NCI-H146 treated with DMSO at 0.1 percent for 48 hours (cell line): ENCODE results near the gene PCK2.

Experiments
- DNase-seq: peaks from one replicate; lab custom pipeline; 2025; ENCODE audit not compliant: unreplicated experiment; lab: John Stamatoyannopoulos, UW

The PCK2 gene

GRCh38 chr14:24150567-24150966, 56.5 kb downstream of the PCK2 start:
- no peak for DNase-seq

DNA sequence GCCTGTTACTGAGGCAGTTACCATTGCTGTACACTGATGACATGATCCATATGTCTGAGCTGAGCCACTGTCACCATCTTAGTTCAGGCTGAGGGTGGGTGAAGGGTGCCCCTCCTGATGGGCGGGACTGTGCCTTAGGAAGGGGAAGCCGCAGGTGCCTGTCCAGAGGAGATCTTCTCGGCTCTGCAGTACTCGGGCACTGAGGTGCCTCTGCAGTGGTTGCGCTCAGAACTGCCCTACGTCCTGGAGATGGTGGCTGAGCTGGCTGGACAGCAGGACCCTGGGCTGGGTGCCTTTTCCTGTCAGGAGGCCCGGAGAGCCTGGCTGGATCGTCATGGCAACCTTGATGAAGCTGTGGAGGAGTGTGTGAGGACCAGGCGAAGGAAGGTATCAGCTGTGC, 56.9 kb downstream of the PCK2 start:
- no peak for DNase-seq

GRCh38 chr14:24151404-24152080, 57.4 kb downstream of the PCK2 start:
- DNase-seq: no peak
